Astrocyte (in vitro differentiated cells and primary cell): ENCODE measurements around the gene ERLIN1.

Experiments
- EZH2 ChIP-seq: IDR thresholded peaks from 2 replicates; pipeline ENCODE4 v1.6.1; 2012; ENCODE audit warnings: mild to moderate bottlenecking, low read length, inconsistent platforms; ENCODE audit not compliant: insufficient read depth
- TF ChIP-seq, protein P1 (sequence below): IDR thresholded peaks from 2 replicates; pipeline ENCODE4 v1.5.1; 2011; ENCODE audit warnings: low read depth, mild to moderate bottlenecking, inconsistent platforms, low read length, moderate library complexity; ENCODE audit not compliant: insufficient read depth

DNA sequence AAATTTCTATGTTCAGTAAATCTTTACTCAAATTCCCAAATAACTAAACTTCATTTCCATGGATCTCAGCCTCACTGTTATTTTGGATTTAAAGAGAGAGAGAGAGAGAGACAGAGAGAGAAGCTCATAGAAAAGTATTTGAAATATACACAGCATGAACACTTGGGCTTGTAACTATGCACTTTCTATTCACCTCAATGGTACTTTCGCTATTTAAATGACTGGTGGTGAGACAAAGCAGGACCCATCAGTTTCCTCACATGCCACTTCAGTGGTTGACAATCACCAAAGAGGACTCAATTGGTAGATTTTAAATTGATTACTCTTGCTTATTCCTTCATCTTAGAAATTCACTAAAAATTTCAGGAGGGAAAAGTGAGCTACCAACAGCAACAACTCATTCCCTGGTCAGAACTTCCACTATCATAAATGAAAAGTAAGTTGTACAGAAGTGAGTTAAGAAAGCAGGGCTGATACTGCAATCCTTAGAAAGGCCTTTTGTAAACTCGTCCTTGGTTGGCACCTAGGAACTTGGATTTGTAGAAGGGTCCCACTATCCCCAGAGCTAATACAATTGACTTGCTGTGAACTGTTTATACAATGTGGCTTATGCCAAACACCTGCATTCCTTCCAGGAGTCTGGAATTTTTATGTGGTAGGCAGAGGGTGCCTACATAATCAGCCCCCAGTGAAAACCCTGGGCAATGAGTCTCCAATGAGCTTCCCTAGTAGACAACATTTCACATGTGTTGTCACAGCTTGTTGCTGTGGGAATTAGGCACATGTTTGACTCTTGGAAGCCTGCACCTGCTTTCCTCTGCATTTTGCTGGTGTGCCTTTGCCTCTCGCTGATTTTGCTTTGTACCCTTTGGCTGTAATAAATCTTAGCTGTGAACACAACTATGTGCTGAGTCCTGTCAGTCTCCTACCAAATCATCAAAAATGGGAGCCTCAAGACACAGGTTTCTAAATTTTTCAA lies 10.8 kb downstream of the ERLIN1 start:
- TF ChIP-seq, protein P1, sequence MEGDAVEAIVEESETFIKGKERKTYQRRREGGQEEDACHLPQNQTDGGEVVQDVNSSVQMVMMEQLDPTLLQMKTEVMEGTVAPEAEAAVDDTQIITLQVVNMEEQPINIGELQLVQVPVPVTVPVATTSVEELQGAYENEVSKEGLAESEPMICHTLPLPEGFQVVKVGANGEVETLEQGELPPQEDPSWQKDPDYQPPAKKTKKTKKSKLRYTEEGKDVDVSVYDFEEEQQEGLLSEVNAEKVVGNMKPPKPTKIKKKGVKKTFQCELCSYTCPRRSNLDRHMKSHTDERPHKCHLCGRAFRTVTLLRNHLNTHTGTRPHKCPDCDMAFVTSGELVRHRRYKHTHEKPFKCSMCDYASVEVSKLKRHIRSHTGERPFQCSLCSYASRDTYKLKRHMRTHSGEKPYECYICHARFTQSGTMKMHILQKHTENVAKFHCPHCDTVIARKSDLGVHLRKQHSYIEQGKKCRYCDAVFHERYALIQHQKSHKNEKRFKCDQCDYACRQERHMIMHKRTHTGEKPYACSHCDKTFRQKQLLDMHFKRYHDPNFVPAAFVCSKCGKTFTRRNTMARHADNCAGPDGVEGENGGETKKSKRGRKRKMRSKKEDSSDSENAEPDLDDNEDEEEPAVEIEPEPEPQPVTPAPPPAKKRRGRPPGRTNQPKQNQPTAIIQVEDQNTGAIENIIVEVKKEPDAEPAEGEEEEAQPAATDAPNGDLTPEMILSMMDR: no peak
- no peak for TF ChIP-seq EZH2
